ENCODE results near the gene B3GNT9. TPM values are rescaled to one million over a fixed set of nuclear protein-coding genes. Genes with fewer than 3 reads are reported as not detected.

The B3GNT9 gene
- total RNA-seq, 4 donors from 2014 or later = 17.4 to 26.1 (median 19.2) TPM

- H3K4me1 ChIP-seq = peaks cover 13 to 46% (median 31%) of the 10 kb centered on the region in 4 donors
- TF ChIP-seq, protein P1, sequence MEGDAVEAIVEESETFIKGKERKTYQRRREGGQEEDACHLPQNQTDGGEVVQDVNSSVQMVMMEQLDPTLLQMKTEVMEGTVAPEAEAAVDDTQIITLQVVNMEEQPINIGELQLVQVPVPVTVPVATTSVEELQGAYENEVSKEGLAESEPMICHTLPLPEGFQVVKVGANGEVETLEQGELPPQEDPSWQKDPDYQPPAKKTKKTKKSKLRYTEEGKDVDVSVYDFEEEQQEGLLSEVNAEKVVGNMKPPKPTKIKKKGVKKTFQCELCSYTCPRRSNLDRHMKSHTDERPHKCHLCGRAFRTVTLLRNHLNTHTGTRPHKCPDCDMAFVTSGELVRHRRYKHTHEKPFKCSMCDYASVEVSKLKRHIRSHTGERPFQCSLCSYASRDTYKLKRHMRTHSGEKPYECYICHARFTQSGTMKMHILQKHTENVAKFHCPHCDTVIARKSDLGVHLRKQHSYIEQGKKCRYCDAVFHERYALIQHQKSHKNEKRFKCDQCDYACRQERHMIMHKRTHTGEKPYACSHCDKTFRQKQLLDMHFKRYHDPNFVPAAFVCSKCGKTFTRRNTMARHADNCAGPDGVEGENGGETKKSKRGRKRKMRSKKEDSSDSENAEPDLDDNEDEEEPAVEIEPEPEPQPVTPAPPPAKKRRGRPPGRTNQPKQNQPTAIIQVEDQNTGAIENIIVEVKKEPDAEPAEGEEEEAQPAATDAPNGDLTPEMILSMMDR (IDR thresholded peaks at IDR 0.05) = no peak
- TF ChIP-seq POLR2A (IDR thresholded peaks at IDR 0.05; ENCODE audit: low read depth) (no peak), POLR2AphosphoS5 (IDR thresholded peaks at IDR 0.05) (no peak), EP300 (IDR thresholded peaks at IDR 0.05) (no peak)
- no peaks in the 10 kb centered on the region for H3K9me3 ChIP-seq
- H3K36me3 ChIP-seq = peaks cover 0 to 13% (median 0%) of the 10 kb centered on the region in 4 donors
- no peak overlapping the region for H3K27ac ChIP-seq (replicated peaks in 1 of 4)
- no peak overlapping the region for H3K4me3 ChIP-seq
- intact Hi-C loops (cut with DNase I) = no loop called here
- 75% methylated on average over 4 of the region's 4 CpGs for WGBS
- no peak for DNase-seq (ENCODE audit: extremely low spot score)
- no peaks in the 10 kb centered on the region for H3K27me3 ChIP-seq
Observed at GRCh38 chr16:67111951-67112444, 38.8 kb downstream of the B3GNT9 start.

- no peaks in the 10 kb centered on the region for H3K9me3 ChIP-seq
- no peaks in the 10 kb centered on the region for H3K27me3 ChIP-seq
- TF ChIP-seq, protein P1 (IDR thresholded peaks at IDR 0.05) = peak in 1 of 3 experiments; percentile 30
- no peak for TF ChIP-seq POLR2A (IDR thresholded peaks at IDR 0.05; ENCODE audit: low read depth)
- no peak for TF ChIP-seq EP300 (IDR thresholded peaks at IDR 0.05)
- TF ChIP-seq POLR2AphosphoS5 (IDR thresholded peaks at IDR 0.05) = peak; percentile 93 to 97
- H3K4me1 ChIP-seq = peaks cover 13 to 40% (median 31%) of the 10 kb centered on the region in 4 donors
- peak; percentile 97 for DNase-seq (ENCODE audit: extremely low spot score)
- H3K36me3 ChIP-seq = peaks cover 0 to 7% (median 0%) of the 10 kb centered on the region in 4 donors
- peak within 1 kb of the TSS; percentile 91 to 96 (median 92) for H3K4me3 ChIP-seq
- intact Hi-C loops (cut with DNase I) = loop anchor here (5.0 kb wide), 2 partner anchors 82 to 132 kb away; partner anchors contain the start of gene CBFB
- WGBS = 0% methylated on average over 17 of the region's 63 CpGs
- peak within 1 kb of the TSS; percentile 75 to 86 (median 77) for H3K27ac ChIP-seq (replicated peaks in 1 of 4)
Observed at GRCh38 chr16:67109407-67110135, 41.2 kb downstream of the B3GNT9 start, which contains the start of gene PHAF1. Gene PHAF1 (plus strand): TSS chr16:67109941. CDS start chr16:67110176, 235 bp downstream.

DNA sequence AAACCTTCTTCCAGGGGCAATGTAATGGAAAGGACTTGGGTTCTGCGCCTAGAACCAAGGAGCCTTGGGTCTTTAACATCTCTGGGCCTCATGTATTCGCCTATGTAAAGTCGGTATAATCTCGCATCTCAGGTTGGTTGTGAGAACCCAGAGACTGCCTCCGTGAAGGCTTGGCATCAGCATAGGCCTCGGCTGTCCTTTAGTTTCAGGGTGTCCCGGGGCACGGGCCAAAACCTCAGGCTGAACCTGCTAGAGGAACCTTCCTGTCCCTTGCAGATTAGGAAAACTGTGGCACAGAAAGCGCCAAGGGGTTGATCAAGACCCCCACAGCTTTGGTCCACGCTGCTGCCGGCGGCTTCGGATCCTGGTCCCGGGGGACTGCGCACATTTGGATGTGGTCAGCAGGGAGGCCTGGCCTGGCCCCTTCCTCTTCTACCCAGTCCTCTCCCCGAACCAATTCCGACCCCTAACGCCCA lies 41.8 kb downstream of the B3GNT9 start:
- peak overlapping the region; percentile 75 to 86 (median 77) for H3K27ac ChIP-seq (replicated peaks in 1 of 4)
- no peaks in the 10 kb centered on the region for H3K27me3 ChIP-seq
- peaks cover 13 to 37% (median 31%) of the 10 kb centered on the region in 4 donors for H3K4me1 ChIP-seq
- DNase-seq (ENCODE audit: extremely low spot score) = no peak
- 81% methylated on average over 11 of the region's 18 CpGs for WGBS
- peak overlapping the region; percentile 91 to 96 (median 92) for H3K4me3 ChIP-seq
- TF ChIP-seq POLR2AphosphoS5 (IDR thresholded peaks at IDR 0.05) (no peak), POLR2A (IDR thresholded peaks at IDR 0.05; ENCODE audit: low read depth) (no peak), EP300 (IDR thresholded peaks at IDR 0.05) (no peak)
- TF ChIP-seq, protein P1 (IDR thresholded peaks at IDR 0.05) = no peak
- intact Hi-C loops (cut with DNase I) = loop anchor here (5.0 kb wide), 2 partner anchors 82 to 132 kb away; partner anchors contain the start of gene CBFB
- H3K9me3 ChIP-seq = no peaks in the 10 kb centered on the region
- H3K36me3 ChIP-seq = peaks cover 0 to 6% (median 0%) of the 10 kb centered on the region in 4 donors

GRCh38 chr16:67108489-67108888 lies 42.3 kb downstream of the B3GNT9 start:
- 100% methylated on average over 6 of the region's 6 CpGs for WGBS
- Histone ChIP-seq H3K36me3 (peaks cover 0 to under 1% (median 0%) of the 10 kb centered on the region in 4 donors), H3K4me3 (no peak overlapping the region), H3K27me3 (no peaks in the 10 kb centered on the region), H3K4me1 (peaks cover 13 to 37% (median 30%) of the 10 kb centered on the region in 4 donors), H3K27ac (replicated peaks in 1 of 4) (no peak overlapping the region), H3K9me3 (no peaks in the 10 kb centered on the region)
- intact Hi-C loops (cut with DNase I) = loop anchor here (5.0 kb wide), 2 partner anchors 81 to 131 kb away; partner anchors contain the start of gene CBFB
- no peak for DNase-seq (ENCODE audit: extremely low spot score)
- TF ChIP-seq, protein P1 (IDR thresholded peaks at IDR 0.05) = no peak
- TF ChIP-seq EP300 (IDR thresholded peaks at IDR 0.05) (no peak), POLR2AphosphoS5 (IDR thresholded peaks at IDR 0.05) (no peak), POLR2A (IDR thresholded peaks at IDR 0.05; ENCODE audit: low read depth) (no peak)
